ENCODE results near the gene PLEKHJ1.
A peak's percentile ranks its signal among the peaks of the same experiment; 100 is the strongest.

Gene PLEKHJ1

GRCh38 chr19:2269244-2270156 is 33.4 kb upstream of the PLEKHJ1 start:
- peak; percentile 98 for DNase-seq

DNA sequence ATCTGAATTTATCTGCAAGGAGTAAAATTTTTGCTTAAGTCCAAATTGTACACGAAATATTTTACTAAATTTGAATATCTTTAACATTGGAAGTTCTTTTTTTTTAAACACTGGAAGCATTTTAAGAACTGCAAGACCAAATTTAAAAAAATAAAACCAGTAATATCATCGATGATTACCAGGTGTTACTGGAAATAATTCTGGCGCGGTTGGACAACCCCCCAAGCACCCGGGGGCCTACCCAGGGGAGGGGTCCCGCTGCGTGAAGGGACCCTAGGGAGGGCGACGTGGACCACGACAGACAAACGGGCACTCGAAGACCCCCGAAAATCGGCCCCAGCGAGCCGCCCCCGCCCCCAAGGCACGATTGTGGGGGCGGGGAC is 32.7 kb upstream of the PLEKHJ1 start:
- no peak for DNase-seq

DNA sequence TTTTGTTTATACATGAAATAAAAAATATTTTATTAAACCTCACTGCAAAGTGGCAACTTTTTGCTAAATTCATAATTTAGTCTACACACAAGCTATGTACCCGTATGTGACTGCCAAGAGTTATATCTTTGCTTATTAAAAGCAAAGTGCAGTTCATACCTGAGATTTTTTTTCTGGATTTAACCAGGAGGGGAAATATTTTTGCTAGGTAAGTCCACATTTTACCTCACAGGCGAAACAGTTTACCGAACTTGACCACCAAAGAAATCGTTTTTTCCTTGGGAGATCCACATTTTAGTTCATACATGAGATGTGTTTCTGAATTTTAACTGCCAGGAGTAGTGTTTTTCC is 32.3 kb upstream of the PLEKHJ1 start:
- DNase-seq = no peak

- DNase-seq = no peak
These were observed 30.3 kb upstream of the PLEKHJ1 start for GRCh38 chr19:2266183-2266993.

DNA sequence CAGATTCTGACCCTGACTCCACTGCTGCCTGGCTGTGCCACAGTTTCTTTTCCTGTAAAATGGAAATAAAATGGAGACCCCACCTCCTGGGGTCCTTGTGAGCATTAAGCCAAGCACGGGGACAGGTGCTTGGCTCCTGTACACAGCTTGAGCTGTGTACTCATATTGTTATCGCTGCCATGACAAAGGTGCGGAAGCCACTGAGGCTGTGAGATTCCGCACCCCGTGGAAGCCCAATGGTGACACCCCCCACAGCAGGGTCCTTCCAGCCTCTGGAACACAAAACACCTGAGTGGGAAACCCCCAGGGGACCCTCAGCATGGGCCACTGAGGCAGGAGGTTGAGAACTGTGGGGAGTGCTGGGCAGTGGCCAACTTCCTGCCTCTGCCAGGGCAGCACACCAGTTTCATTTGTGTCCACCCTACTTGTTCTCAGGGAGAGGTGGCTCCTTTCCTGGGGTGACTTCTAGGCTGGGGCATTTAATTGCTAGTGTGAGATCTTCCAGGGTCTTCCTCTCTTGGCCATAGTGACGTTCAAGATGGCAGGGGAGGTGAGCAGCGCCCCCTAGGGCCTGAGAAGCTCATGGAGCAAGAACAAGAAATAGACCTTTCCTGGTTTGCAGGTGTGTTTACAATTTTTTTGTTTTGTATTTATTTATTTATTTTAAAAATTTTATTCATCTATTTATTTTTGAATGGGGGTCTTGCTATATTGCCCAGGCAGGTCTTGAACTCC is 25.5 kb upstream of the PLEKHJ1 start:
- DNase-seq = no peak

DNA sequence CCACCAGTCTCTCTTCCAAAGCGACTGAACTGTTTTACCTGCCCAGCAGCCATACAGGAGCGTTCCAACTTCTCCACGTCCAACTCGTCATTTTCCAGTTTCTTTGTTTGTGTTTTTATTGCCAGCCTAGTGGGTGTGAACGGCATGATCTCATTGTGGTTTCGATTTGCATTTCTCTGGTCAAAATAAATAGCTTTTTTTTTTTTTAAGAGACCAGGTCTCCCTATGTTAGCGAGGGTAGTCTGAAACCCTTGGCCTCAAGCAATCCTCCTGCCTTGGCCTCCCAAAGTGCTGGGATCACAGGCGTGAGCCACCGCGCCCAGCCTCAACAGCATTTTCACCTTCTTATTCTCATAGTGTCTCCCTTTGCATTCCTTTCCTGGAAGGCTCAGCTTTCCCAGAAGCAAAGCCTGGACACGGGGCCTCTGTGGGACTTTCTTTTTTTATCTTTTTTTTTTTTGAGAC is 24.2 kb upstream of the PLEKHJ1 start:
- DNase-seq = no peak

GRCh38 chr19:2259336-2259735 is 23.2 kb upstream of the PLEKHJ1 start:
- DNase-seq = no peak

GRCh38 chr19:2255982-2256685 is 20.0 kb upstream of the PLEKHJ1 start, which contains the start of gene JSRP1:
Gene JSRP1, minus strand, starts transcription at chr19:2256417. Its CDS starts 1,103 bp downstream, at chr19:2255314.
- no peak for DNase-seq

- no peak for DNase-seq
These were observed 19.1 kb upstream of the PLEKHJ1 start for GRCh38 chr19:2255112-2255845.

DNA sequence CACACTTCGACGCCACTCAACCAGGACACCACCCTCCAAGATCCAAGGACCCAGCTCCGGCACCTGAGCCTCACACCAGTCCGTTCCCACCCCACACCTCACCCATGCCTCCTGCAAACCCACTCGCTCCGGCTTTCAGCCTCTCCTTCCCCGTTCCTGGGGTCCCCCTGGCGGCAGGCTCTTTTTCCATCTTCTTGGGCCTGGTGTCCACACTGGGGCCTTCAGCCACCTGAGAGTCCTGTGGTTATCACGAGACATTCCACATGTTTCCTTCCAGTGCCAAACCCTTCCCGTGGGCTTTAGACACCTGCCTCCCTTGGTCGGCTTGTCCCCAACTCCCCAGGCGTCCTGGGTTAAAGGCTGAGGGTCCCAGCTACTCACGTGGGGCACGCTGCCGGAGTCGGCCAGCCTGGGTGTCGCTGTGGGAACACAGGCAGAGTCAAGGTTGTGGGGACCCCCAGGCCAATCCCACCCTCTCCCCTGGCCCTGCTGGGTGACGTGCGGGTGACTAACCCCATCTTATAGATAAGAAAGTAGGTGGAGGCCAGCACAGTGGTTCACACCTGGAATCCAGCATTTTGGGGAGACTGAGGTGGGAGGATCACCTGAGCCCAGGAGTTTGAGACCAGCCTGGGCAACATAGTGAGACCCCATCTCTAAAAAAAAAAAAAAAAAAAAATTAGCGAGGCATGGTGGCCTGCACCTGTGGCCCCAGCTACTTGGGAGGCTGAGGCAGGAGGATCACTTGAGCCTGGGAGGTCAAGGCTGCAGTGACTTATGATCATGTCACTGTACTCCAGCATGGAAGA is 18.1 kb upstream of the PLEKHJ1 start:
- no peak for DNase-seq

DNA sequence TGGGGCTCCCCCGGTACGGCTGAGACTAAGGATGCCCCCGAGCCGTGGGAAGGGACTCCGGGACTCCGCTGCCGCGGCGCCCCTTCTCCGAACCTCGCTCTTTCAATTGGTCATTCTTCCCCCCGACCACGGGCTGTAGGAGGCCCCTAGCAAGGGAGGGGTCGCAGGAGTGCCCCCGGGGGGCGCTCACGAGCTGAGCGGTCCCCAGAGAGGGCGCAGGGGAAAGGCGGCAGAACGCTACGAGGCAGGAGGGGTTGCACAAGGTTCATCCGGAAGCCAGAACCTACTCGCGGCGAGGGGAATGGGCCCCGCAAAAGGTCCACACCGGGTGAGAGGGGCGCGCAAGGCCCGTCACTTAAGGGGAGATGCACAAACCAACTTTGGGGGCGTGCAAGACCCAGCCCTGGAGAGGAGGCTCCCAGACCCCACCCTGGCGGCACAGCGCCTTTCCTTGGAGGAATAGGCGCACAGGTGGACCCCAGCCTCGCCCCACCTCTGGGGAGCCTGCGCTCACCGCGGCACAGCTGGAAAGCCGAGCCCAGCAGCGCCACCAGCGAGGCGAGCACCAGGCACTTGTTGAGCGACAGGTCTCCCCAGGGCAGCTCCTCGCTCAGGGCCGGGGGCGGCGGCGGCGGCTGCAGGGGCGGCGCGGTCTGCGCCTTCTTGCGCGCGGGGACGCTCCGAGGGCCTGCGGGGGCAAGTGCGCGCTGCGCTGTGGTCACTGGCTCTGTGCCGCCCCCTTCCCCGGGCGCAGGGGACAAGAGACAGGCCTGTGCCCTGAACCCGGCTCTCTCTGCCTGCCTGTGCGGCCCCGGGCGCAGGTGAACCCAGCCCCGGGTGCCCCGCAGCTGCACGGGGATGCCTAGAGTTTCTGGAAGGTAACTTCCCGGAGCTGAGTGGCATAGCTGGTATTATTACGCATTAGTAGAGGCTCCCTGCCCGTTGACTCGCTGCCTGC is 17.3 kb upstream of the PLEKHJ1 start:
- DNase-seq = no peak

DNA sequence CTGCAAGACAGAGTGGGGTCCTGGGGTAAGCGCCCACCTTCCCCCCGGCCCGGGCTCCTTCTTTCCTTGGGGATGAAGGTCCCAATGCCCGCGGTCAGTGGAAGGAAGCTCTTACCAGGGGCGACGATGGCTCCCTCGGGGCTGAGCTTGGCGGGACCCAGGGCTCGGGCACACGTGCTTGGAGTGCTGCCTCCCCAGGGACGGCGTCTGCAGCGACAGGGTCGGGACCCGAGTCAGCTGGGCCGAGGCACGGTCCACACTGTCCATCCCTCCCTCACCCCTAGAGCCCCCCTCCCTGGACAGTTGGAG is 16.6 kb upstream of the PLEKHJ1 start:
- no peak for DNase-seq

DNA sequence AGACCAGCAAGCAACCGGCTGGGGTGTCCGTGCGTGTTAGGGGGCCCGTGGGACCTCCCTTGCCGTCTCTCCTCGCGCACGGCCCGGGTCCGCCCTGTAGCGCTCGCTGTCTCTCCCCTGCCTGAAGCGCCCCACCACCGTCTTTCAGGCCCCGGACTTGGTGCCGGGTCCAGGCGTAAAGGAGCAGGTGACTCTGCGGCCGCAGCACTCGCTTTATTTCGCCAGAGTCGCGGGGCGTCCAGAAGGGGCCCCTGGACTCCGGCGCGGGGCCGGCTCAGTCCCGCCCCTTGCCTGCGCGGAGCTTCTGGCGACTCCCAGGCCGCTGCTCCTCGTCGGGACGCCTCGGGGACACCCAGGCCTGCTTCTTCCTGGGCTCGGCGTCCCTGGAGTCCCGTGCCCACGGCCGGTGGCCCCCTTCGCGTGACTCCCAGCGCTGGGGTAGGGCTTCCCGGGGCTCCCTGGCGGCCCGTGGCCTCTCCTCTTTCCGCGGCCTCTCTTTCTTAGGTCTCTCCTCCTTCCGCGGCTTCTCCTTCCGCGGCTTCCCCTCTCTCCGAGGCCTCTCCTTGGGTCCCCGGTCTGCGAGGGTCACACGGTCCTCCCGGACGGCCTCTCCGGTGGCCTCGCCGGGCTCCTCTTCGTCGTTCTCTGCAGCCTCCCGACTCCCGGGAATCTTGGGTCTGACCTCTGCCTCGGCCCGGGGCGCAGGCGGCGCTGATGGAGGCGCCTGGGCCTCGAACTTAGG is 16.1 kb upstream of the PLEKHJ1 start:
- DNase-seq = no peak

DNA sequence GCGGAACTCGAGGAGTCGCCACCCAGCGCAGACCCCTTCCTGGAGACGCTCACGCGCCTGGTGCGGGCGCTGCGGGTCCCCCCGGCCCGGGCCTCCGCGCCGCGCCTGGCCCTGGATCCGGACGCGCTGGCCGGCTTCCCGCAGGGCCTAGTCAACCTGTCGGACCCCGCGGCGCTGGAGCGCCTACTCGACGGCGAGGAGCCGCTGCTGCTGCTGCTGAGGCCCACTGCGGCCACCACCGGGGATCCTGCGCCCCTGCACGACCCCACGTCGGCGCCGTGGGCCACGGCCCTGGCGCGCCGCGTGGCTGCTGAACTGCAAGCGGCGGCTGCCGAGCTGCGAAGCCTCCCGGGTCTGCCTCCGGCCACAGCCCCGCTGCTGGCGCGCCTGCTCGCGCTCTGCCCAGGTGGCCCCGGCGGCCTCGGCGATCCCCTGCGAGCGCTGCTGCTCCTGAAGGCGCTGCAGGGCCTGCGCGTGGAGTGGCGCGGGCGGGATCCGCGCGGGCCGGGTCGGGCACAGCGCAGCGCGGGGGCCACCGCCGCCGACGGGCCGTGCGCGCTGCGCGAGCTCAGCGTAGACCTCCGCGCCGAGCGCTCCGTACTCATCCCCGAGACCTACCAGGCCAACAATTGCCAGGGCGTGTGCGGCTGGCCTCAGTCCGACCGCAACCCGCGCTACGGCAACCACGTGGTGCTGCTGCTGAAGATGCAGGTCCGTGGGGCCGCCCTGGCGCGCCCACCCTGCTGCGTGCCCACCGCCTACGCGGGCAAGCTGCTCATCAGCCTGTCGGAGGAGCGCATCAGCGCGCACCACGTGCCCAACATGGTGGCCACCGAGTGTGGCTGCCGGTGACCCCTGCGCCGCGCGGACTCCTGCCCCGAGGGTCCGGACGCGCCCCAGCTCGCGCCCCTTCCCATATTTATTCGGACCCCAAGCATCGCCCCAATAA is 15.3 kb upstream of the PLEKHJ1 start:
- DNase-seq = no peak

DNA sequence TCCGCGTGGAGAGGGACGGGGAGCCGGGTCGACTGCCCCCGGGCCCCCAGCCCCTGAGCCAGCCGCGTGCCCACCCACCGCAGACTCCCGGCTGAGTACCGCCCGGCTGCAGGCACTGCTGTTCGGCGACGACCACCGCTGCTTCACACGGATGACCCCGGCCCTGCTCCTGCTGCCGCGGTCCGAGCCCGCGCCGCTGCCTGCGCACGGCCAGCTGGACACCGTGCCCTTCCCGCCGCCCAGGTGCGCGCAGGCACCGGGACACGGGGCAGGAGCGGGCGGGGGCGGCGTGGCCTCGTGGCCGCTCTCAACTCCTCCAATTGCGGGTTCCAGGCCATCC is 14.6 kb upstream of the PLEKHJ1 start:
- DNase-seq = no peak

DNA sequence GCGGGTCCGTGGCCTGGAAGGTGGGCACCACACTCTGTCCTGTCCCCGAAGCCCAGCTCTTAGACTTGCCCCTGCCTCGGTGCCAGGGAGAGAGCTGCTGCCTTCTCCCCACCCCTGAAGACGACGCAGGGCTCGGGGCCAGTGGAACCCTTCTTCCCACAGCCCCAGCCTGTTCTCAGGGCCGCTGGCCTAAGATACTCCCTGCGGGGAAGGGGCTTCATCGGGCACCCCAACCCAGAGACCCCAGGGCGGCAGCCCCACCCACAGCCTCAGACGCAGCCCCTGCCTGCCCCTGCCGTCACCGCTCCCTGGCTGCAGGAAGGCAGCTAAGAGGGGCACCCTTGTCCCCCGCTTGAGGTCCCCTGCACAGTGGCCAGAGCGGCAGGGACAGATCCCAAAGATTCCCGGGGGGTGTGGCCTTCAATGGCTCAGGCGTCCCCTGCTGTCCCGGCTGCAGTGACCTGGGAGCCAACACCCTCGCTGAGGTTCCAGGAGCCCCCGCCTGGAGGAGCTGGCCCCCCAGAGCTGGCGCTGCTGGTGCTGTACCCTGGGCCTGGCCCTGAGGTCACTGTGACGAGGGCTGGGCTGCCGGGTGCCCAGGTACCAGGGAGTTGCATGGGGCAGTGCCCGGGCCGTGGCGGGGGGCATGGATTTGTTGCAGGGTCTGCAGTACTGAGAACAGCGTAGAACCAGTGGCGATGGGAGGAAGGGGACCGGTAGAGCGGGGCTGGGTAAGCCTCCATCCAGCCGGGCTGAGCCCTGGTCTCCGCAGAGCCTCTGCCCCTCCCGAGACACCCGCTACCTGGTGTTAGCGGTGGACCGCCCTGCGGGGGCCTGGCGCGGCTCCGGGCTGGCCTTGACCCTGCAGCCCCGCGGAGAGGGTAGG is 14.0 kb upstream of the PLEKHJ1 start:
- DNase-seq = no peak

All from activated gamma-delta T cell (primary cell).